Endothelial cell of umbilical vein (primary cell): ENCODE results near the gene ATP9B. TPM values are rescaled to one million over a fixed set of nuclear protein-coding genes. Genes with fewer than 3 reads are reported as not detected.

Source experiments
- BruUV-seq: library from RNA; stranded (reverse); fragments of 400-500 nt; replicated peaks from 2 replicates; lab custom pipeline; 2021; lab: Mats Ljungman, UMichigan
- CTCF ChIA-PET: fragments of 300-600, 350-600 bp; sonication (Branson Sonifier 250); formaldehyde crosslinking; loops from one replicate; lab custom pipeline; 2021; ENCODE audit warnings: antibody characterized with exemption, inconsistent platforms; lab: Charles Lee
- POLR2A ChIA-PET: fragments of 300-600, 350-600 bp; sonication (Branson Sonifier 250); formaldehyde crosslinking; loops from one replicate; lab custom pipeline; 2021; ENCODE audit warnings: antibody characterized with exemption, inconsistent platforms; lab: Charles Lee
- DNase-seq: peaks from one replicate; pipeline ENCODE4 v3.0.0-alpha.2; 2011; ENCODE audit warnings: low read depth, low spot score
- FAIRE-seq: peaks from 2 replicates; lab custom pipeline; 2011; peaks lifted over from hg19 to GRCh38; lab: Jason Lieb, UNC
- H2AFZ ChIP-seq: 2 replicates; pipeline ENCODE4 v1.6.0; 2012; ENCODE audit warnings: low read depth, low read length, control low read depth, inconsistent platforms
- H3K27ac ChIP-seq: 2 replicates; pipeline ENCODE4 v1.5.1; 2011; ENCODE audit warnings: low read depth, mild to moderate bottlenecking, control low read depth, low read length, moderate library complexity; ENCODE audit not compliant: insufficient read depth
- H3K27me3 ChIP-seq, 2 experiments: 2 replicates each; pipeline versions ENCODE4 v1.6.0 to v1.6.1; 2011; ENCODE audit warnings: low read length in 2 of 2, mixed read lengths in 1 of 2; ENCODE audit not compliant: control insufficient read depth in 2 of 2, insufficient read depth in 2 of 2
- H3K36me3 ChIP-seq, 2 experiments: 2 replicates in 1 of 2; 3 replicates in 1 of 2; pipeline ENCODE4 v1.5.1; 2011; ENCODE audit warnings: low read length in 2 of 2, mild to moderate bottlenecking in 1 of 2, moderate library complexity in 1 of 2; ENCODE audit not compliant: control insufficient read depth in 2 of 2, insufficient read depth in 2 of 2; ENCODE audit errors: extremely low read depth in 1 of 2
- H3K4me1 ChIP-seq: 3 replicates; pipeline ENCODE4 v1.5.1; 2011; ENCODE audit warnings: mild to moderate bottlenecking, low read length; ENCODE audit not compliant: control insufficient read depth, insufficient read depth; ENCODE audit errors: extremely low read depth
- H3K4me2 ChIP-seq: 2 replicates; pipeline ENCODE4 v1.6.1; 2011; ENCODE audit warnings: low read length, control low read depth, mixed read lengths; ENCODE audit not compliant: insufficient read depth
- H3K4me3 ChIP-seq, 3 experiments: fragments of 200-600 bp in 1 of 3; sonication (generic), shearing (Covaris generic) in 1 of 3; replicated peaks in 1 of 3; 2 replicates each; pipeline ENCODE4 v1.5.1; 2011 to 2016; ENCODE audit warnings: control low read depth in 3 of 3, low read length in 3 of 3, mild to moderate bottlenecking in 2 of 3, inconsistent platforms in 1 of 3, low read depth in 1 of 3, moderate library complexity in 1 of 3; ENCODE audit not compliant: insufficient read depth in 1 of 3
- H3K79me2 ChIP-seq: 2 replicates; pipeline ENCODE4 v1.6.0; 2012; ENCODE audit warnings: low read length, inconsistent platforms; ENCODE audit not compliant: control insufficient read depth, insufficient read depth
- H3K9ac ChIP-seq: replicated peaks from 2 replicates; pipeline ENCODE3; 2011; ENCODE audit warnings: low read length, control low read depth; ENCODE audit not compliant: insufficient read depth; ENCODE audit errors: extremely low read depth
- H3K9me1 ChIP-seq: replicated peaks from 3 replicates; pipeline ENCODE4 v1.6.0; 2011; ENCODE audit warnings: mild to moderate bottlenecking, low read length; ENCODE audit not compliant: control insufficient read depth, insufficient read depth; ENCODE audit errors: extremely low read depth
- H3K9me3 ChIP-seq: replicated peaks from 2 replicates; pipeline ENCODE4 v1.5.1; 2012; ENCODE audit warnings: low read length, inconsistent platforms; ENCODE audit not compliant: control insufficient read depth, insufficient read depth
- H4K20me1 ChIP-seq: replicated peaks from 2 replicates; pipeline ENCODE3; 2011; ENCODE audit warnings: mild to moderate bottlenecking, low read length; ENCODE audit not compliant: control insufficient read depth, insufficient read depth; ENCODE audit errors: extremely low read depth
- CTCF ChIP-seq, 2 donors: IDR thresholded peaks; 1 replicate in 1 of 2; 2 replicates in 1 of 2; pipeline ENCODE4 v1.5.1; 2011; ENCODE audit warnings: low read length in 2 of 2, mild to moderate bottlenecking in 2 of 2, moderate library complexity in 2 of 2, control low read depth in 1 of 2, inconsistent platforms in 1 of 2, low read depth in 1 of 2; ENCODE audit not compliant: insufficient read depth in 1 of 2; ENCODE audit errors: extremely low read depth in 1 of 2
- EZH2 ChIP-seq: IDR thresholded peaks from 2 replicates; pipeline ENCODE4 v1.6.1; 2012; ENCODE audit warnings: borderline replicate concordance, low read depth, mild to moderate bottlenecking, moderate library complexity, low read length, inconsistent platforms; ENCODE audit not compliant: severe bottlenecking
- GATA2 ChIP-seq: IDR thresholded peaks from 2 replicates; pipeline ENCODE4 v1.7.0; 2011; ENCODE audit warnings: low read depth, mild to moderate bottlenecking, moderate library complexity, mixed read lengths, low read length; ENCODE audit not compliant: insufficient read length, insufficient read depth
- JUN ChIP-seq: IDR thresholded peaks from 2 replicates; pipeline ENCODE4 v1.6.1; 2011; ENCODE audit warnings: borderline replicate concordance, low read depth; ENCODE audit not compliant: insufficient read length, insufficient read depth
- MAX ChIP-seq: IDR thresholded peaks from 2 replicates; pipeline ENCODE4 v1.6.1; 2011; ENCODE audit not compliant: insufficient read depth, insufficient read length
- MYC ChIP-seq: IDR thresholded peaks from one replicate; pipeline ENCODE4 v1.6.1; 2011; ENCODE audit warnings: mild to moderate bottlenecking, low read depth, low read length
- POLR2A ChIP-seq: IDR thresholded peaks from 2 replicates; pipeline ENCODE4 v1.6.1; 2012; ENCODE audit warnings: low read depth, mild to moderate bottlenecking, control low read depth, low read length
- POLR2AphosphoS5 ChIP-seq: IDR thresholded peaks from 2 replicates; pipeline ENCODE4 v1.6.1; 2012; ENCODE audit warnings: low read depth, mild to moderate bottlenecking, control low read depth, low read length, moderate library complexity; ENCODE audit not compliant: insufficient read depth
- dilution Hi-C: fragments of 300-500 bp; cut with MboI; formaldehyde crosslinking; loops from one replicate; pipeline ENCODE4 v1.15.0; 2019; ENCODE audit warnings: low sequenced_read_pairs; ENCODE audit not compliant: extremely low pct_ligation_motif_present
- intact Hi-C: fragments of 100-400 bp; cut with micrococcal nuclease; formaldehyde crosslinking; loops from one replicate; pipeline ENCODE4 v1.10.0; 2022
- polyA plus RNA-seq, 4 experiments: library from polyadenylated mRNA; depleted of rRNA in 3 of 4; stranded (reverse) in 3 of 4; unstranded in 1 of 4; fragments of >200 nt; gene quantifications; 2 replicates each; pipeline versions ENCODE4 v1.2.1 to v1.2.3, GENCODE V29; 2011 to 2012; ENCODE audit warnings: missing spikeins in 1 of 4
- total RNA-seq: library from RNA; stranded (reverse); gene quantifications from 2 replicates; pipeline ENCODE4 v1.2.3, GENCODE V29; 2021

ATP9B gene
- total and polyA plus RNA-seq, 2 donors (not counting 3 experiments of a cell fraction or from before 2014, with no cell fraction given): 14.6 to 18.2 TPM

- Histone ChIP-seq H3K9me3 (no peaks in the 10 kb centered on the region), H3K9me1 (no peaks in the 10 kb centered on the region), H3K27me3 (no peaks in the 10 kb centered on the region), H3K4me3 (peak overlapping the region in 2 of 3 experiments; percentile 38 to 51), H3K36me3 (no peaks in the 10 kb centered on the region), H3K9ac (peak overlapping the region; percentile 19), H3K79me2 (peaks cover 23% of the 10 kb centered on the region), H4K20me1 (no peaks in the 10 kb centered on the region), H2AFZ (peak overlapping the region; percentile 92), H3K4me1 (peaks cover 16% of the 10 kb centered on the region), H3K4me2 (peak overlapping the region; percentile 52), H3K27ac (peak overlapping the region; percentile 13)
- TSS peak; percentile 73 for BruUV-seq
- POLR2A ChIA-PET: no interaction called here
- FAIRE-seq (peak; percentile 15), DNase-seq (no peak)
- TF ChIP-seq CTCF (IDR thresholded peaks at IDR 0.05; ENCODE audit: extremely low read depth in 1 of 2, insufficient read depth in 1 of 2, low read depth in 1 of 2, low read length in 2 of 2) (no peak), EZH2 (peak; percentile 47)
- dilution Hi-C loops (no loop called here), intact Hi-C loops (loop anchor here (5.0 to 10.0 kb wide), 2 partner anchors 49 to 84 kb away; no protein-coding TSS in a partner anchor)
- CTCF ChIA-PET: interaction anchor here (2.0 kb wide), 1 partner anchor 18 kb away, joined by 9 read pairs; no protein-coding TSS in a partner anchor
Observed at GRCh38 chr18:79068341-79068936, 755 bp upstream of the ATP9B start.

- BruUV-seq: no TSS peak
- no peaks in the 10 kb centered on the region for H4K20me1 ChIP-seq
- peak overlapping the region; percentile 77 for H2AFZ ChIP-seq
- H3K4me2 ChIP-seq: peak overlapping the region; percentile 97
- intact Hi-C loops (loop anchor here (1.0 to 10.0 kb wide), 3 partner anchors 48 to 177 kb away; no protein-coding TSS in a partner anchor), dilution Hi-C loops (no loop called here)
- POLR2A ChIA-PET: no interaction called here
- FAIRE-seq (no peak), DNase-seq (peak; percentile 52)
- peaks cover 30% of the 10 kb centered on the region for H3K79me2 ChIP-seq
- H3K27ac ChIP-seq: peak overlapping the region; percentile 54
- TF ChIP-seq MAX (no peak), JUN (no peak), MYC (no peak), POLR2AphosphoS5 (no peak), CTCF (IDR thresholded peaks at IDR 0.05; ENCODE audit: extremely low read depth in 1 of 2, insufficient read depth in 1 of 2, low read depth in 1 of 2, low read length in 2 of 2) (no peak), GATA2 (no peak), POLR2A (no peak)
- H3K9me3 ChIP-seq: no peaks in the 10 kb centered on the region
- H3K27me3 ChIP-seq: no peaks in the 10 kb centered on the region
- H3K4me3 ChIP-seq: peak overlapping the region; percentile 51 to 97 (median 80)
- CTCF ChIA-PET: interaction anchor here (0.8 to 2.0 kb wide), 4 partner anchors 17 to 171 kb away, joined by 3 to 9 read pairs (median 3); no protein-coding TSS in a partner anchor
- H3K4me1 ChIP-seq: peaks cover 16% of the 10 kb centered on the region
- H3K9me1 ChIP-seq: no peaks in the 10 kb centered on the region
- no peaks in the 10 kb centered on the region for H3K36me3 ChIP-seq
- peak overlapping the region; percentile 92 for H3K9ac ChIP-seq
Observed at GRCh38 chr18:79069717-79070151, 540 bp downstream of the ATP9B start.
